Kidney glomerular epithelial cell (primary cell): Measurements from ENCODE around the gene APRT.

Source experiments
- DNase-seq: peaks from one replicate; lab custom pipeline; 2025; lab: John Stamatoyannopoulos, UW

The APRT gene, protein sequence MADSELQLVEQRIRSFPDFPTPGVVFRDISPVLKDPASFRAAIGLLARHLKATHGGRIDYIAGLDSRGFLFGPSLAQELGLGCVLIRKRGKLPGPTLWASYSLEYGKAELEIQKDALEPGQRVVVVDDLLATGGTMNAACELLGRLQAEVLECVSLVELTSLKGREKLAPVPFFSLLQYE

DNA sequence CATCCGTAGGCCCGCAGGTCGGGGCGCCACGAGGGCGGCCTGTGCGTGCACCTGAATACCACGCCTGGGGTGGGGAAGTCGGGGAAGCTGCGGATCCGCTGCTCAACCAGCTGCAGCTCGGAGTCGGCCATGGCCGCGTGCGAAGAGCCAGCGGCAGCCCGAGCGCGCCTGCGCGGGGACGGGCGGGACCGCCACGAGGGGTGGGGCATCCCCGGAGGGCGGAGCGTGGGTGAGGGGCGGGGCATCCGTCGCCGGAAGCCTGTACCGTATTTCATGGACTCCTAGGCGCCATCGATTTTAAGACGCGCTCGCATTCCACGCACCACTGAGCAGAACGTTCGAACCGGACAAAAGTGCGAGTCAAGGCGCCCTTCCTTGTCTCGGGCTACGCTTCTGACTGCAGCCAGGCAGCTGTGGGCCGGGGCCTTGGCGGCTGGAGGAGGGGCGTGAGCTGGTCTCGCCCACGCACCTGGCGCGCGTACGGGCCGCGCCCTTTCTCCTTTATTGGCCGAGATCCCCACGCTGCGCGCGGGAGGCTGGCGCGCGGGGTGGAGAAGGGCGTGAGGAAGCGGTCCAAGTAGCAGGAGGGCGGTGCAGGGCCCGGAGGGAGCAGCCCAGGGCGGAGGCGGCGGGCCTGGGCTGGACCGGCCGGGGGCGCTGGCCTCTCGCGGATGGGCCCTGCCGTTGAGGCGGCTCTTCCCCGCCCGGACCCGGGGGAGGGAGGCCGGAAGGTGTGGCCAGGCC, at the start of gene APRT:
Gene APRT, minus strand, starts transcription at position 160 of the 744 bp plus-strand sequence. Its CDS starts 29 bp downstream, at position 131.
- DNase-seq: peak; percentile 77

DNA sequence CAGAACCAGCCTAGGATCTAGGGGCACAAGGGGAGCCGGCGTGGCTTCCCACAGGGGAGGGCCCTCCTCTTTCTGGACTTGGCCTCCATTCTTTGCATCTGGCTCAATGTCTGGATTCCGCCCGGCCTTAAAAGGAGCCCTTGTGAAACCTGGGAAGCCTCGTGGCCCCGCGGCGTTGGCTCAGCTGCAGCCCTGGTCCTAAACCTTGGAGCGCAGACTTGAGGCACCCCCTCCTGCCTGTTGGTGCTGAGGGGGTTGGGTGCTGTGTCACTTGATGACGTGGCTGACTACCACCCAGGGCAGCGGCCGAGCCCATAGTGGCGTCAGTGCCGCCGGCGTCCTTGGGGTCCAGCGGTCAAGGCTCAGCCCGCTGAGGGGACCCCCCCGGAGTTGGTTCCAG, 49.6 kb upstream of the APRT start:
- no peak for DNase-seq

DNA sequence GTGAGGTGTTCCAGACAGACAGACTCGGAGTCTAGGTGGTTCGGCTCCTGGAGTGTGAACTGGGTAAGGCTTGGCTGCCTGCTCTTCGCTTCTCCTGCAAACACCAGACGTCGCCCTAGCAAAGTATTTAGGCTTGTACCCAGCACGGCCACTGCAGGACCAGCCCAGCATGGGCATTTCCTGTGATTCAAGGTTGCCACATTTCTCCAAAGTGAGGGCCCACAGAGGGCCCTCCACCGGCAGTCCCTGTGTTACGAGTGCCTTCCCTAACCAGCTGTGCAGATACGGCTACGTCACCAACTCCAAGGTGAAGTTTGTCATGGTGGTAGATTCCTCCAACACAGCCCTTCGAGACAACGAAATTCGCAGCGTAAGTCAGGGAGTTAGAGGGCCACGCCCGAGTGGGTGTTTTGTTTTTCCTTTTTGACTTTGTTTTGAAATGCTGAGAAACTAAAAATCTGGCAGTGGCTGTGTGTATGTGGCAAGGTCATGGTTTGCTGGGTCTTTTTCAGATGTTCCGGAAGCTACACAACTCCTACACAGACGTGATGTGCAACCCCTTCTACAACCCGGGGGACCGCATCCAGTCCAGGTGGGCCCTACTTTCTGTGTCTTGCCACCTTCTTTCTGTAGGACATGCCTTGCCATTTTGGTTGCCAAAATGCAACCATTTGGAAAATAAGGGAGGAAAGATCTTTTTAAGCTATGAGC, 47.8 kb upstream of the APRT start:
- no peak for DNase-seq

DNA sequence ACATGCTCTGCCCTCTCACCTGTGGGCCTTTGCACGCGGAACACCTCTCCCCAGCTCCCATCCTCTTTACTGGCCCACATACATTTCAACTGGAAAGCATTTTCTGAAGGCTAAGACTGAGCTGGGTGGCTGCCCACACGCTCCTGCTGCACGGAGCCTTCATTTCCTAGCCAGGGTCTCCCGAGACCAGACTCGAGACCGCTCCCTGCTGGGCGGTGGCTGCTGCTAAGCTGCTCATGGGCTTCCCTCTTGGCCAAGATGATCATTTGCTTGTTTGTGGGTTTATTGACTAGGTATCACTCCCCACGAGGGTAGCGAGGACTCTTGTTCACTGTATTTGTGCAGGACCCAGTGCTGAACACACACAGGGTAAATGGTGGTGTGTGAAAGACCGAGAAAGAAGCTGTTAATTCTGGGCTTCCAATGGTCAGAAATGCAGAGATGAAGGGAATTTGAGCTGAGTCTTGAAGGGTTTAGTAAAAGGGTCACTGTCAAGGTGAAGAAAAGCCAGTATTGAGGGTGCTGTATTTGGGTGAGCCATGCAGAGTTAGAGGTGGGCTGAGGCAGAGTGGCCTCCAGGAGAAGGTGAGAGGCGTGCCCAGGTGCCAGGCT, 46.1 kb upstream of the APRT start:
- peak; percentile 50 for DNase-seq

DNA sequence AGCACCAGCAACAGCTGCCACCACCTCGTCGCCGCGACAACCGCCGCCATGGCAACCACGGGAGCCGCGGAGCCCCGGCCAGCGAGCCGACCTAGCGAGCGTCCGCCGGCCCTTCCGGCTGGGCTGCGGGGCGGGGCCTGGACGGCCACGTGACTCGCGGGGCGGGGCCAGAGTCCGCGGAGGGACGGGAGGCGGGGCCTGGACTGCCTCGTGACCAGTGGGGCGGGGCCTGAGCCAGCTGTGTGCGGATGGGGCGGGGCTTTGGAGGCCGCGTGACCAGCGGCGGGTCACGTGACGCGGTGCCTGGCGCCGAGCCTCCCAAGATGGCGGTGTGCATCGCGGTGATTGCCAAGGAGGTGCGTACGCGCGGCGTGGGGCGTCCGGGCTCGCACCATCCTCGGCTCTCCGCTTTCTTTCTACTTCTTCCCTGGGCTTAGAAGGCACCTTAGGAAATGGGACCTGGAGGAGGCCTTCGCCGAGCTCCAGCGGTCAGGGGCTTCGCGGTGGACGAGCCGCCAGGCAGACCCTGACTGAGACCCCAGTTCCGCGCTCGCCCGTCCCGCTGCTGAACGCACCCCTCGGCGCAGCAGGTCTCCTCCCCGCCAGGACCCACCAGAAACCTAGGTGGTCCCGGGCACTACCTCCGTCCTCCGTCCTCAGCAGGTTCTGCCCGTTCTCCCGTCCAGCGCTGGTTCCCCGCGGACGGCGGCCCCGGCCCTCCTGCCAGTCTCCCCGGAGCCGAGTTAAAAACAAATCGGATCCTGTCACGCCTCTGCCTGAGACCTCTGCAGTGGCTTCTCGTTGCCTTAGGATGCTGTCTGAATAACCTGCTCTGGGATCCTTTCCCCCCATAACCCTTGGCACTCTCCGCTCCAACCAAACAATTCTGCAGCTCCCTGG, 45.4 kb upstream of the APRT start, which contains the start of the genes GALNS and TRAPPC2L:
Gene GALNS, minus strand, starts transcription at position 120 of the 900 bp plus-strand sequence. Its CDS starts 70 bp downstream, at position 50.
Gene TRAPPC2L, plus strand, starts transcription at position 300 of the 900 bp plus-strand sequence. Its CDS starts 24 bp downstream, at position 324.
- DNase-seq: peak; percentile 90

DNA sequence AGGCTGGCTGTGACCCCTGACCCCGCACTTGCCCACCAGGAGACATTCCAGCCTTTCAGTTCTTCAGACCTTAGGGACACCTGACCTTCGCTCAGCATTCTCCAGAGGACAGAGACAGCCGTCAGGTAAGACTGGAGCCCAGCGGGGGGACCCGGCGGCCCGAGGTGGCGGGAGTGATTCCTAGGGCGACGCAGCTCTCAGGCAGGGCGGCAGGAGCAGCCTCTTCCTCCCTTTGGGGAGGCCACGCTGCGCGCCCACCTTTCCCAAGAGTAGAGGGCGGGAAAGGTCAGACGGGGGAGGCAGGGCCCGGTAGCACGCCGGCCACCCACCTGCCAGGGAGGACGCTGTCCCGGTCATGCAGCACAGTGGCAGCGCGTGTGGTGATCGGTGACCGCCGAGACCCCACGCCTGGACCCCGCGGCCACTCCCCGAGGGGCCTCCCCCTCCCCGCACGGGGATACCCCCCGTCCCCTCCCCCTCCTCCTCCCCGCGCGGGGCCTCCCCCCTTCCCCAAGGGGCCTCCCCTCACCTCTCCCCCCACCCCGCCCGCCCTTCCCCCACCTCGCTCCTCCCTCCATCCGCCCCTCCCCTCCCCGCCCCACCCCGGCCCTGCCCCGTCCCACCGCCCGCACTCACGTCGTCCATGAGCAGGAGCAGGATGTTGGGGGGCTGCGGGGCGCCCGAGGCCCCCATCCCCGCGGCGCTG, 44.5 kb upstream of the APRT start:
- no peak for DNase-seq

DNA sequence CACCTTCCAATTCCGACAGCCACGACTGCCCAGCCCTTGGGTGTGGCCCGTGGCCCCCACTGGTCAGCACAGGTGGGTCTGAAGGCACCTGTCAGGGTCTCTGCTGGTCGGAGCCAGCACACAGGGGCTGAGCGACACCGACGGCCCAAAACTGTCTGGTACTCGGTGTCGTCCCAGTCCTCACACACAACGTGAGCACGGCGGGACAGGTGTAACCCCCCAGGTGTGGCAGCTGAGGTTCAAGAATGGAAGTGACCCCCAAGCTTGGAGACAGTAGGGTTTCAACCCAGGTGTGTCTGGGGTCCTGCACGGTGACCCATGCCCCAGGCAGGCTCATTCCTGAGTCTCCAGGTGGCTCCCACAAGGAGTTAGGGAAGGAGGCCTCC, 44.0 kb upstream of the APRT start:
- no peak for DNase-seq

DNA sequence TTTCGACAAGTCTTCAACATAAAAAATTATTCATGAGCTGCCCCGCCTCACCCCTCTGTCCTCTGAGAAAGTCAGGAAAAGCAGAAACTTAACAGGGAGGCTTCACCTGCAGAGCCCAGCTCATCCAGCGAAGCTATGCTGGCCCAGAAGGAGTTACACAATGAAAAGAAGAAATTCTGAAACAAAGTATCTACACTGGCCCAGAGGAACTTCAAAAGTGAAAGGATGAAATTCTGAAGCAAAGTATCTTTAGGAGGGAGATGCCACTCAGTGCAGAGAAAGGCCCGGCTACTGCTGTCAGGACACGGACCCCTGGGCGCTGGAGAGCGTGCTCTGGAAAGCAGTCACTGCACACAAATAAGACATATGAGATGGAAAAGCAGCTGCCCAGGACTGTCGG, 43.4 kb upstream of the APRT start:
- no peak for DNase-seq

DNA sequence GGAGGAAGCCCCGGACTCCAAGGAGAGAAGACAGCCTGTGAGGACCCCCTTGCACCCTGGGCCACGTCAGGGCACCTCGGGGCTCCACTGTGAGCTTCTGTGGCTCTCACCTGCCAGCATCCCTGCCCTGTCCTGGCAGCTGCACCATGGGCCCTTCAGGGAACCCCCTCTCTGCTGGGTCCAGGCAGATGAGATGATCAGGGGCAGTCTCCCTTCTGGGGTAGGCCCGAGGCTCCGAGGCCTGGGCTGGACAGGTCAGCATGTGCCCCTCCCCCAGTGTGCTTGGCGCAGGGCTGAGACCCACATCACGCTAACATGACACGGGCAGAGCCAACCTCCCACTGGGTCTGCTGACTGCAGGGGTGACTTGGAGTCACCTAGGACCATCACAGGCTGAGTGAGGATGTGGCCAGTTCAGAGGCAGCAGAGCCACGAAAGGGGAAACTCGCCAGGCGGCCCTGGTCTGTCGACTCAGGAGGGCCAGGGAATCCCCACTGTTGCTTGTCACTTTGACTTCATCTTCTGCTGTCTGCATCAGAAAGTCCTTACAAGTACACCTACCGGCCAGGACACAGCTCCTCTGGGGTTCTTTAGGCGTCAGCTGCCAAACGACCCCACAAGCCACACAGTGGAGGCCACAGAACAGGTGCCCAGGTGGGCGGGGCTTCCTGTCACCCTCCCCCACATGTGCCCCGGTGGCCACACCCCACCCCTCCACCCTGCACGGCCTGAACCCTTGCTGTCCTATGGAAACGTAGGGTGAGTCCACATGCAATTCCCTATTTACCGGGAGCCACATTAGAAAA, 42.8 kb upstream of the APRT start:
- DNase-seq: no peak

DNA sequence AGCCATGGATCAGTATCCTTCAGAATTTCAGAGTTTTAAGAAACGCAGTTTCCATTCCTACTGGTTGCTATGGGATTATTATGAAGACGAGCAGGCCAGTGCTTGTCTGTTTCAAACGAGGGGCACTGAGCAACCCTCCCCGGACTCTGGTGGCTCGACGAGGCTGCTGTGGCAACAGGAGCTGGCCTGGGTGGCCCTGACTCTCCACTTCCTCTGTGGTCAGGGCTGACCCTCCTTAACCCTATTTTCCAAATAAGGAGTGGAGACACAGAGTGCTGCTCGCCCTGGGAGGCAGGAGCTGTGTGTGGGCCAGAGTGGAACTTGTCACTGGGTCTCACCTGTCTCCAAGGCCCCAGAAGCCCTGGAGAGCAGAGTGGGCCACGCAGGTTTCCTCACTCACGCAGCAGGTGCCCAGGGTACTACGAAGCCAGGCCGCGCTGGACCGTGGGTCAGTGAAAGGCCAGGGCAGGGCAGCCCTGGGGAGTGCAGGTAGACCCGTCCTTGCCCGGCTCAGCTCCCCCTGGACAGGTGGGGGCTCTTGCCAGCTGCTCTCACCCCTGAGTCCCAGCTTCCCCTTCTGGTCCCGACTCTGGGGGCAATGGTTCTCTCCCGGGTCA, 41.7 kb upstream of the APRT start:
- DNase-seq: no peak

DNA sequence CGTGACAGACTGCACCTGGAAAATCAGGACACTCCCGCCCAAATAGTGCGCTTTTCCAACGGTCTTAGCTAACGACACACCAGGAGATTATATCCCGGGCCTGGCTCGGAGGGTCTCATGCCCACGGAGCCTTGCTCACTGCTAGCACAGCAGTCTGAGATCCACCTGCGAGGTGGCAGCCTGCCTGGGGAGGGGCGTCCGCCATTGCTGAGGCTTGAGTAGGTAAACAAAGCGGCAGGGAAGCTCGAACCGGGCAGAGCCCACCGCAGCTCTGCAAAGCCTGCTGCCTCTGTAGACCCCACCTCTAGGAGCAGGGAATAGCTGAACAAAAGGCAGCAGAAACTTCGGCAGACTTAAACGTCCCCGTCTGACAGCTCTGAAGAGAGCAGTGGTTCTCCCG, 39.9 kb upstream of the APRT start:
- DNase-seq: no peak

DNA sequence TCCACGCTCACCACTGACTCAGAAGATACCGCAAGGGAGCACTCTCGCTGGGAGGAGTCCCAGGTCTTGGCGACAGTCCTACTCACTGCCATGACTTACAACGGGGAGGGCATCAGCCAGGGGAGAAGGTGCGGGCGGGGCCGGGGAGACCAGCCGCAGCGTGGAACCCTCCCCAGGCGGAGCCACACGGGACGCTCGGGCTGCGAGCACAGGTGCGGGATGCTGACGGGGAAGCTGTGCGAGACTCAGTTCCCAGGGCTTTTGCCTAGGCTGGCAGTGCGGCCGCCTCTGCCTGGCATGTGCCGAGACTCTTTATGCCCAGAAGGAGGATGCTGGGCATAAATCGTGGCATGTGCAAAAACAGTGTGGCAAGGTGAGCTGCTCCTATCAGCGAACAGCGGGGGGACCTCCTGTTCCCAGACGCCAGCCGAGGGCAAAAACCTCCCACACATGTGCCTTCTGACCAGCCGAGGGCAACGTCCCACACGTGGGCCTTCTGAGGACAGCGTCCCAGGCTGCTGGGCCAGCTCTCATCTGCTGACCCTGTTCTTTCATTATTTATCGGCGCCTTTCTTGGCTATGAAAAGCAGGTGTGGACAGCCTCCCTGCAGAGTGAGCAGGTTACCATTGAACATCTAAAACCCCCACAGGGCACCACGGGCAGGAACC, 38.9 kb upstream of the APRT start:
- no peak for DNase-seq

DNA sequence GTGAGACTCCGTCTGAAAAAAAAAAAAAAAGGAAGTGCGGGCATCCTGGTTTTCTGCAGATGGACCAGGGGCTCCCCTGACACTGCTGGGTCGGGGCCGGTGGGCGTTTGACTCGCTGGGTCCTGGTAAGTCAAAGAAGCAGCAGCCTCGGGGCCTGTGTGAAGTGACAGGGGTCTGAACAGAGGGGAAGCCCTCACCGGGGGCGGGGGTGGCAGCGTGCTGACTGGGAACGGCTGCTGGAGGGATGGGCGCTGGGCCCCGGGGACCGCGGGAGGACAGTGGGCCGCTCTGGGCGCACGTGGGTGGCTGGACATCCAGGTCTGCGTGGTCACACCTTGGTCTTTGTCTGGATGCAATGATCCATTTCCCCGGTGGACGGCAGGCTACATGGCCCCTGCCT, 36.8 kb upstream of the APRT start:
- DNase-seq: no peak

DNA sequence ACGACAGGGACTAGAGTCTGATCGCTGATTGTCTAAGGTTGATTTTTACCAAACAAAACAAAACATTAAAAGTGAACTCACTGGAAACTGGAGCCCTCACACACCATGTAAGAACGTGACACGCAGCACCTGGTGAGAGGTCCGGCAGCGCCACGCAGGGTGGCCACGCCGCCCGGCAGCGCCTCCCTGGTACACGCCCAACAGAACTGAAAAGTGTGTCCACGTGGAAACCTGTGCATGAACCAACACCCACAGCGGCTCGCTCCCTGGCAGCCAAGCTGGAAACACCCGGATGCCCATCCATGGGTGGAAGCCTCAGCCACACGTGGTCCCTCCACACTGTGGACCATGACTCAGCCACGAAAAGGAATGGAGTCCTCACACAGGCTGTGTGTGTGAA, 35.9 kb upstream of the APRT start:
- DNase-seq: no peak

DNA sequence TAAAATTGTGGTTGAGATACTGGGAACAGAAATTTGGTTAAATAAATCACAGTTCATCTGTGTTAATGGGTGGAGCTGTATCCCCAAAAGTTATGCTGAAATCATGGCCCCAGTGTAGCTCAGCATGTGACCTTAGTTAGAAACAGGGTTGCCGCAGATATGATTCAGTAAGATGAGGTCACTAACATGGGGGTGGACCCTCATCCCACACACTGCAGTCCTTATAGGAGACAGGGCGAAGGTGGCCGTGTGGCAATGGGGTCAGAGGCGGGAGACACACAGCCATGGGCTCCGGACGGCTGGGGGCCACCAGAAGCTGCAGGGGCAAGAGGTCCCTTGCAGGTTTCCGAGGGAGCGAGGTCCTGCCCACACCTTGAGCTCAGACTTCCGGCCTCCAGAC, 34.4 kb upstream of the APRT start:
- no peak for DNase-seq

DNA sequence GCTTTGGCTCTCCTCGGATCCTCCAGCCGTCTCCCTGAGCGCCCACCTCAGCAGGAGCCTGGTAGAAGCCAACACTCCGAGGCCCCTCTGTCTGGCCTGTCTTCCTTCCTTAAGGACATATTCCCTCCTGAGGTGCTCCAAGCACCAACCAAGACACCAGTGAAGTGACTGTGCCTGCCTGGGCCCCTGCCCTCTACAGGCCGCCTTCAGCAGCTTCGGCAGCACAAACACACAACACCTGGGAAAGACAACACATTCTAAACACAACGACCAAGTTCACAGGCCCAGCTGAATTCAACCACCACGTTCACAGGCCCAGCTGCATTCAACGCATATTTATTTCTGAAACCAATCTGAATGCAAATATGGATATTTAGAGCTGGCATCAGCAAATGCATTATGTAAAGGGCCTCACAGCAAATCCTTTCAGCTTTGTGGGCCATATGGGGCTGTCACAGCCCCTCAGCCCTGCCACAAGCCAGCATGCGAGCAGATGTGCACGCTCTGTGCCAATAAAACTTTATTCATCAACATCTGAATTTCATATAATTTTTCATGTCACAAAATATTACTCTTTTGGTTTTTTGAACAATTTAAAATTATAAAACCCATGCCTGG, 32.8 kb upstream of the APRT start:
- DNase-seq: no peak

DNA sequence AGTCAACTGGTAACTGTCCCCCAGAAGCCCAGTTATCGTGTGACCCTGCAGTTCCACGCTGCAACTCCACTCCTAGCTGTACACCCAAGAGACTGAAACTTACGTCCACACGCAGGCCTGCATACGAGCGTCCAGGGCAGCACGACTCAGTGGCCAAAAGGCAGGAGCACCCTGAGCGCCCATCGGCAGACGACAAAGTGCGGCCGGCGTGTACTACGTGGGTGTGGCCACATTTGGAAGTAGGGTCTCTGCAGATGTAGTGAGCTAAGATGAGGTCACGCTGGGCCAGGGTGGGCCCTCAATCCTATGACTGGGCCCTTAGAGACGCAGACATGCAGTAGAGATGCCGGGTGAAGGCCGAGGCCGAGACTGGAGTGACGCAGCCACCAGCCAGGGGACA, 31.5 kb upstream of the APRT start:
- DNase-seq: no peak

DNA sequence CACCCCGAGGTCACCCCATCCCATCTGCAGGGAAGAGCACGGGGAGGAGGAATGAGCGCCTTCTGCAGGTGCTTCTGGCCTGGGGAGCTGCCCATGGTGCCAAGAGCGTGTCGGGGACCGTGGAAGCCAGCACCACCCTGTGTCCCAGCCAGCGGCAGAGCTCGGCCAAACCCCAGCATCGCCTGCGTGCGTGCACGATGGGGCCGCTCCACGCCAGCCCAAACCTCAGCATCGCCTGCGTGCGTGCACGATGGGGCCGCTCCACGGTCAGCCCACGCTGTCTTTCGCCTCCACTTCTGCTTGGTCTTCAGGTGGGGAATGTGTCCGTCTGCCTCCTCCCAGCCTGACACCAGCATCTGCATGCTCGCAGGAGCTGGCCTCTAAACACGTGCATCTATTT, 31.1 kb upstream of the APRT start:
- DNase-seq: no peak

DNA sequence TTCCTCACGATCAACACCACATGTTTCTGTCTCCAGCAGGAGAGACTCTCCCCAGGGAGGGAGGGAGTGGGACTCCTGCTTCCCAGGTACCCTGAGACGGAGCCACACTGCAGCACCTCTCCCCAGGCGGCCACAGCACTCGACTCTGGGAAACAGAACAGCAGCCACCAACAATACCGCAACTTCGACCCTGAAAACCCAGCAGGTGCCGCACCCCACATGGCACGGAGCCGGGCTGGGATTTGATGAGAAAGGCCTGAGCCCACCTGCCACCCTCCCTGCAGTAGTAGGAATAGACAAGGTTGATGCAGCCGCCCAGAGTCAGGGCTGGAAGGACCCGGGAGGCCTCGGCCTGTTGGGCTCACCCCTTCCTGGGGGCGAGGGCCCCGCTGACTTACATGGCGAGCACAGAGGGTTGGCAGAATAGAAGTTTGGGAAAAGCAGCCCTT, 30.6 kb upstream of the APRT start:
- DNase-seq: no peak
